Stimulated activated CD8-positive, alpha-beta memory T cell treated with anti-CD3 and anti-CD28 coated beads, Interleukin-12 subunit alpha, Interleukin-12 subunit beta, amount 100 ng/mL, for 4 hours (primary cell): ENCODE measurements around the gene MEX3D.

ENCODE experiments used
- DNase-seq: peaks from one replicate; pipeline ENCODE4 v3.0.0-alpha.2; 2020; ENCODE audit warnings: low read depth

Gene MEX3D

GRCh38 chr19:1568320-1569019 is at the start of gene MEX3D:
TSS of gene MEX3D (minus strand) at chr19:1568325. CDS start at chr19:1568058, 267 bp downstream.
- peak; percentile 73 for DNase-seq

DNA sequence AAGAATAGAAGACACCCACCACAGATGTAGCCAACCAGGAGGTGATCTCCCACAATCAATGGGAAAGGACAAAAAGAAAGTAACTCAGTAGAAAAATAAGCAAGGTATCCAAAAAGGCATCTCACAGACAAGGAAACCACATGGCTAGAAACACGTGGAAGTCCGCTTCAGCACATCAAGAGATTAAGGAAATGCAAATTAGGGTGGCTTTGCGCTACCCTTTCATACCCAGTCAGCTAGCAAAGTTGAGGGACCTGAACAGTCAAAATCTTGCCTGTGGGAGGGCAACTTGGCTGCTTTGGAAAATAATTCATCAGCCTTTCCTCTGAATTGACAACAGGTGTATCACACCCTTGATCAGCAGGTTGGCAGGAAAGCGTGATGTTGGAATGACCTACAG is 48.8 kb upstream of the MEX3D start:
- no peak for DNase-seq

- DNase-seq: no peak
These were observed 48.3 kb upstream of the MEX3D start for GRCh38 chr19:1616396-1616795.

- no peak for DNase-seq
These were observed 47.1 kb upstream of the MEX3D start for GRCh38 chr19:1615156-1615765.

- DNase-seq: no peak
These were observed 45.9 kb upstream of the MEX3D start for GRCh38 chr19:1613808-1614570.

DNA sequence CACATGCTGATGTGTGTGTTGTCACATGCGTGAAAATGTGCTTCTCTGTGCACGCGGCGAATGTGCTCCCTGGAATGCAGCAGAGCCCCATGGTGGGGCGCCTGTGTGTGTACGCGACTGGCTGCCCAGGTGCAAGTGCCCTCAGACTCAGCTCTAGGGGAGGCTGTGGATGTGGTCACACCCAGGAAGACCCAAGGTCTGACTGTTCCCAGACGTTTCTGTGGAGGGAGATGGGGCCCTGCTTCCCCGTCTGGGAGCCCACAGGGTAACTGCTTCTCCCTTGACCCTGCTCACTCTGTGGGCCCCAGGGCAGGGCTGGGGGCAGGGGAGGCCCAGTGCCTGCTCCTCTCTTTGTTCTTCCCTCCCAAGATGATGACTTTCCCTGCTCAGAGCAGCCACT is 45.0 kb upstream of the MEX3D start:
- DNase-seq: no peak

- DNase-seq: no peak
These were observed 44.3 kb upstream of the MEX3D start for GRCh38 chr19:1612114-1613086.

DNA sequence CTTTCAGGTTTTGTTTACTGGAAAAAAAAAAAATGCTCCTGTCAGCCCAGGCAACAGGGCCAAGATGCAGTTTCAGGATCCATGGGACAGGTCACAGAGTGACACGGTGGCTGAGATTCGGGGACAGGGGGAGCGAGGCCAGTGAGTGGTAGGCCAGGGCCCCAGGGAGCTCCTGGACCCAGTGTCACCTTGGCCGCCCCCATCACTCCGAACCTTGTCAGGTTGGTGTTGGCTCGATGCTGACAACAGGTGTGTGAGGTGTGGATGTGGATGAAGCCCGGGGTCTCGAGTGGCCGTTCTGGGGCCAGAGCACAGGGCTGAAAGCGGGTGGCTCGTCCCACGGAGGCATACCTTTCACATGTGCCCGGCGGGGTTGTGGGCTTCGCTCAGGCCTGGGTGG is 43.2 kb upstream of the MEX3D start:
- no peak for DNase-seq

GRCh38 chr19:1610579-1610978 is 42.5 kb upstream of the MEX3D start:
- DNase-seq: no peak

- no peak for DNase-seq
These were observed 41.8 kb upstream of the MEX3D start for GRCh38 chr19:1609680-1610474.

DNA sequence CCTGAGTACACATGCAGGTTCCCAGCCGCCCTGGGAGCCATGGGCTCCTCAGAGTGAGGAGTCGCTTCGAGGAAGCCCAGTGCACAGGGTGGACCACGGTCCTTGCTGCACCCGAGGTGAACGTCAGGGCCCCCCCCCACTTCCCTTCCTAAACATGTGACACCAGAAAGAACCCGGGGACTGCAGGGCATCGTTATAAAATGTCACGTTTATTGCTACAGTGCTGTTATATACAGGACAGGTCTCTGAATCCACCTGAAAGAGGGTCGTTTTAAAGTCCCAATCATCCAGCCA is 40.9 kb upstream of the MEX3D start:
- no peak for DNase-seq

- no peak for DNase-seq
These were observed 40.4 kb upstream of the MEX3D start for GRCh38 chr19:1608359-1609102.

GRCh38 chr19:1606138-1606651 is 38.1 kb upstream of the MEX3D start:
- no peak for DNase-seq

GRCh38 chr19:1605236-1606137 is 37.4 kb upstream of the MEX3D start, which contains the start of gene UQCR11:
TSS of gene UQCR11 (minus strand) at chr19:1605462. CDS start at chr19:1605409, 53 bp downstream.
- peak; percentile 86 for DNase-seq

DNA sequence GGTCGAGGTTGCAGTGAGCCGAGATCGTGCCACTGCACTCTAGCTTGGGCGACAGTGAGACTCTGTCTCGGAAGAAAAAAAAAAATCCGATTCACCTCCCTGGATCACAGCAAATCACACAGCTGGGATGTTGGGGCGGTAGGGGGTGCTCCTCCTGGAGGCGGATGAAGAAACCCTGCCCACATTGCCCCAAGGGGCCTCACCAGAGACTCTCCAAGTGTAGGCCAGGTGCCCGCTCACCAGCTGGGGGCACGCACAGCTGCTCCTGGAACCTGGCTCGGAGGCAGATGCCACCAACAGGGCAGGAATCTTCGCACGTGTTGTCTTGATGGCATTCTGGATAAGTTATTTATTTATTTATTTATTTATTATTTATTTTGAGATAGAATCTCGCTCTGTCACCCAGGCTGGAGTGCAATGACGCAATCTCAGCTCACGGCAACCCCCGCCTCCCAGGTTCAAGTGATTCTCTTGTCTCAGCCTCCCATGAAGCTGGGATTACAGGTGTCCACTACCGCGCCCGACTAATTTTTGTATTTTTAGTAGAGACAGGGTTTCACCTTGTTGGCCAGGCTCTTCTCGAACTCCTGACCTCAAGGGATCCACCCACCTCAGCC is 34.1 kb upstream of the MEX3D start:
- no peak for DNase-seq

GRCh38 chr19:1601613-1602064 is 33.5 kb upstream of the MEX3D start:
- DNase-seq: no peak

DNA sequence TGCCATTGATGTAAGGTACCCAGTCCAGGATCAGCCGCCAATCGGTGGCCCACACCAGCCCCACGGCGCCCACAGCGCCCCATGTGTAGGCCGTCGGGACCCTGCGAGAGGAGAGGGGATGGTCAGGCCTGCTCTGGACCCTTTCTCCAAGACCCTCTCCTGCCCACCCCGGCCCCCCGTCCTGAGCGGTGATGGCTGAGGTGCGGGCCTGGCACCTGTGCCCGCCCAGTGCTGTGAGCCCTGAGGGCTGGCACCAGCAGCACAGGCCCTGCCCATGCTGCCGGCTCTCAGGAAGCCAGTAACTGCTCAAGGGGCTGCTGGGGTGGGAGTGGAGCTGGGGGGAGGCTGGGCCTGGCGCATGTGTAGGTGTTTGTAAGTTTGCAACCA is 31.3 kb upstream of the MEX3D start:
- no peak for DNase-seq

GRCh38 chr19:1598777-1599459 is 30.8 kb upstream of the MEX3D start:
- DNase-seq: no peak
